Adrenal gland (tissue), 5 donors: ENCODE results near the gene STAG3.

ENCODE experiments used
- POLR2A ChIP-seq, 2 donors: fragments of 450-650 bp; IDR thresholded peaks; one replicate each; pipeline ENCODE4 v1.6.1; 2017; ENCODE audit warnings: antibody characterized with exemption in 2 of 2, mild to moderate bottlenecking in 2 of 2, moderate library complexity in 1 of 2
- TF ChIP-seq, protein P1 (sequence below), 6 experiments: fragments of 450-650 bp in 4 of 6; fragments of 200-600 bp in 2 of 6; sonication (generic) in 1 of 6; IDR thresholded peaks; 1 replicate in 5 of 6; 2 replicates in 1 of 6; pipeline versions ENCODE4 v1.5.1 to v1.8.0; 2016 to 2021; ENCODE audit warnings: antibody characterized with exemption in 6 of 6, mild to moderate bottlenecking in 2 of 6, moderate library complexity in 1 of 6
- donor health status: DM: no; HTN: no; CAD: no.

DNA sequence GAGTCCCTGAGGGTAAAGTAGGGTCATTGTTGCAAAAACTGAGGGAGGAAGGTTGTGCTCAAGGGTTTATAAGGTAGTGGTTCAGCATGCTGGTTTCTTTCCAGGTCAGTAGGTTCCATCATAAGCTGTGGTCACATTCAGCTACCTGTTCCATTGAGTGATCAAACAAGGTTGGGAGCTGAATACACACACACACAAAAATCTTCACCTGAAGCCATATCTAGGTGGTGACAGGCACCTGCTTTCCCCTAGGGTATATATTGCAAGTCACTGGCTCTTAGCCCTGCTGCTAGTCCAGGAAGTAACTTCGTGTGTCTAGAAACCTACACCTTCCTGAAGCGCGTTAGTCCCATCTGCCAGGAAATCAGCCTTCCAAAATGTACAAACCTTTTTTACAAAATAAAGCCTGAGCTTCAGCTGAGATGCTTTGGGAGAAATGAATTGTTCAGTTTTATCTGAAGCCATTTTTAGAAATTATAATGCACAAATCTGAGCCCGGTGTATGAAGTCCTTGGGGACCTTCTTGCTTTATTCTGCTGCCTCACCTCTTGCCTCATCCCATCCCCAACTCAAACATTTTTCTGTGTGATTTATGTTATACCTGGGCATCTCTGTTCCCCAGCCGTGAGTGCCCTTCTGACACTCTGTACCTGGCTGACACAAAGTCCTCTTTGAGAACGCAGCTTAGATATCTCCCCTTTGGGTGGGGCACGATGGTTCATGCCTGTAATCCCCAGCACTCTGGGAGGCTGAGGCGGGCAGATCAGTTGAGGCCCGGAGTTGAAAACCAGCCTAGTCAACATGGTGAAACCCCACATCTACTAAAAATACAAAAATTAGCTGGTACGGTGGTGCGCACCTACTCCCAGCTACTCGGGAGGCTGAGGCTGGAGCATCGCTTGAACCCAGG is 39.6 kb upstream of the STAG3 start:
- TF ChIP-seq POLR2A (IDR thresholded peaks at IDR 0.05) = no peak
- TF ChIP-seq, protein P1, sequence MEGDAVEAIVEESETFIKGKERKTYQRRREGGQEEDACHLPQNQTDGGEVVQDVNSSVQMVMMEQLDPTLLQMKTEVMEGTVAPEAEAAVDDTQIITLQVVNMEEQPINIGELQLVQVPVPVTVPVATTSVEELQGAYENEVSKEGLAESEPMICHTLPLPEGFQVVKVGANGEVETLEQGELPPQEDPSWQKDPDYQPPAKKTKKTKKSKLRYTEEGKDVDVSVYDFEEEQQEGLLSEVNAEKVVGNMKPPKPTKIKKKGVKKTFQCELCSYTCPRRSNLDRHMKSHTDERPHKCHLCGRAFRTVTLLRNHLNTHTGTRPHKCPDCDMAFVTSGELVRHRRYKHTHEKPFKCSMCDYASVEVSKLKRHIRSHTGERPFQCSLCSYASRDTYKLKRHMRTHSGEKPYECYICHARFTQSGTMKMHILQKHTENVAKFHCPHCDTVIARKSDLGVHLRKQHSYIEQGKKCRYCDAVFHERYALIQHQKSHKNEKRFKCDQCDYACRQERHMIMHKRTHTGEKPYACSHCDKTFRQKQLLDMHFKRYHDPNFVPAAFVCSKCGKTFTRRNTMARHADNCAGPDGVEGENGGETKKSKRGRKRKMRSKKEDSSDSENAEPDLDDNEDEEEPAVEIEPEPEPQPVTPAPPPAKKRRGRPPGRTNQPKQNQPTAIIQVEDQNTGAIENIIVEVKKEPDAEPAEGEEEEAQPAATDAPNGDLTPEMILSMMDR (IDR thresholded peaks at IDR 0.05) = no peak
